GM10248 (cell line): ENCODE data around the gene MGRN1.

Source experiments
- CTCF ChIA-PET: fragments of 300-600 bp; sonication (Branson Sonifier 250); formaldehyde crosslinking; extraction: SDS; loops from one replicate; lab custom pipeline; 2021; ENCODE audit warnings: antibody characterized with exemption; lab: Yijun Ruan, JAX
- POLR2A ChIA-PET: fragments of 350-650 bp; sonication (Branson Sonifier 250); formaldehyde crosslinking; extraction: SDS; loops from one replicate; lab custom pipeline; 2020; ENCODE audit warnings: antibody characterized with exemption; lab: Yijun Ruan, JAX
- DNase-seq: peaks from one replicate; pipeline ENCODE4 v3.0.0; 2012; ENCODE audit errors: extremely low spot score
- TF ChIP-seq, protein P1 (sequence below): IDR thresholded peaks from 2 replicates; pipeline ENCODE4 v1.5.1; 2012; ENCODE audit warnings: mild to moderate bottlenecking, low read depth; ENCODE audit errors: extremely low read depth, missing control alignments, control extremely low read depth

MGRN1 gene

DNA sequence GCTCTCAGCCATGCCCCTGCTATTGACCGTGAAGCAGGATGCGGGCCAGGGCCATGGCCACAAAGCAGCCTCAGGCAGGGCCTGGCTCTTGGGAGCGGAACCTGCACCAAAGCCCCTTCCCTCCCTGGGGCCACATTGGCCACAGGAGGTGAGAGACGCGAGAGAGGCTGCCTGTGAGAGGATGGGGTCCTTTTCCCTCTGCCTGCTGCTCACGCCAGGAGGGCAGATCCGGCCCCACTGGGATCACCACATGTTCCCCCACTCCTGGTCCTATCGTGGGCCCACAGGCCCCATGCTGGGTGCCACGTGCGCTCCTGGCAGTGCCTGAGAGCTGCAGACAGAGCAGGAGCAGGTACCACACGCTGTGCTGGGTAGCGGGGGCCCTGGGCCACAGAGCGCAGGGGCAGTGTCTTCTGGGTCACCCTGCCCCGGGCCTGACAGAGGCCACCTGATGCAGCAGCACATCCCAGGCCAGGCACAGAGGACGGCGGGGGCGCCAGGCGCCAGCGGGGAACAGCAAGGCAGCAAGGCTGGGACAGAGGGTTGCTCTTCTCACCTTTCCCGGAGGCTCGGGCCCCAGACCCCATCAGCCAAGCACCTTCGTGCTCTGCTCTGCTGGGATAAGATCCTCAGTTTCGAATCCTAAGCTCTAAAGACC lies 59.6 kb downstream of the MGRN1 start:
- TF ChIP-seq, protein P1, sequence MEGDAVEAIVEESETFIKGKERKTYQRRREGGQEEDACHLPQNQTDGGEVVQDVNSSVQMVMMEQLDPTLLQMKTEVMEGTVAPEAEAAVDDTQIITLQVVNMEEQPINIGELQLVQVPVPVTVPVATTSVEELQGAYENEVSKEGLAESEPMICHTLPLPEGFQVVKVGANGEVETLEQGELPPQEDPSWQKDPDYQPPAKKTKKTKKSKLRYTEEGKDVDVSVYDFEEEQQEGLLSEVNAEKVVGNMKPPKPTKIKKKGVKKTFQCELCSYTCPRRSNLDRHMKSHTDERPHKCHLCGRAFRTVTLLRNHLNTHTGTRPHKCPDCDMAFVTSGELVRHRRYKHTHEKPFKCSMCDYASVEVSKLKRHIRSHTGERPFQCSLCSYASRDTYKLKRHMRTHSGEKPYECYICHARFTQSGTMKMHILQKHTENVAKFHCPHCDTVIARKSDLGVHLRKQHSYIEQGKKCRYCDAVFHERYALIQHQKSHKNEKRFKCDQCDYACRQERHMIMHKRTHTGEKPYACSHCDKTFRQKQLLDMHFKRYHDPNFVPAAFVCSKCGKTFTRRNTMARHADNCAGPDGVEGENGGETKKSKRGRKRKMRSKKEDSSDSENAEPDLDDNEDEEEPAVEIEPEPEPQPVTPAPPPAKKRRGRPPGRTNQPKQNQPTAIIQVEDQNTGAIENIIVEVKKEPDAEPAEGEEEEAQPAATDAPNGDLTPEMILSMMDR: no peak
- POLR2A ChIA-PET: no interaction called here
- CTCF ChIA-PET: no interaction called here
- no peak for DNase-seq

DNA sequence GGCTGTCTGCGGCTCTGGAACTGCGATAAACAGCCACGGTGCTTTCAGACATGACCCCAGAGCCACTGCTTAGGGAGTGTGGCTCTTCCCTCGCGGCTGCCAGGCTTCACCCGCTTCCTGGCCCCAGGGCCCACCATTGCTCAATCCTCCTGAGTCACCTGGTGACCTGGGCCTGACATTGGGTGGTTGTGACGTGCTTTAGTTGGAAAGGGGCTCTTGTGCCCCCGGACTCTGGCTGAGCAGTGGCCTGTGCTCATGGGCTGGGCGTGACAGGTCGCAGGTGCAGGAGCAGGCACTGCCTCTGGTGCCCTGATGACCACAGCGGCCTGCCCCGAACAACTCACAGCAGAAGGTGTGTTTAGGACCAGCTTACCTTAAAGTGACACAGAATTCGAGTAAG lies 60.1 kb downstream of the MGRN1 start:
- no peak for DNase-seq
- ChIA-PET POLR2A (no interaction called here), CTCF (no interaction called here)
- TF ChIP-seq, protein P1: no peak

DNA sequence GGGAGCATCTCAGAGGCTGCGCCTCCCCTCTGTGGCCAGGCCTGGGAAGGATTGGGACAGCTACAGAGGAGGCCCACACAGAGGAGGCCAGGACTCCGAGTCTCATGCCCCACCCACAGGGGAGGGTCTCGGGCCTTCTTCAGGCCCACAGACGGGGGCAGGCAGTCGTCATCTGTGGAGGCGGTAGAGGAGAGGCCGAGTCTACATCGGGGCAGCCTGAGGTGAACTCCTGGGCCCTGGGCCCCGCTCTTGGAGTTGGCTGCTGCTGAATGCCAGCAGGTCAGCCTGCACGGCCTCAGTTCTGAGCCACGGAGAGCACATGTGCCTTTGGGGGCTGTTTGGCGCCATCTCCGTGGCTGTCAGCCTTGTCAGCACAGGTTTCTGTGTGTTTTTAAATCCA lies 60.7 kb downstream of the MGRN1 start:
- ChIA-PET POLR2A (no interaction called here), CTCF (no interaction called here)
- TF ChIP-seq, protein P1: no peak
- no peak for DNase-seq

DNA sequence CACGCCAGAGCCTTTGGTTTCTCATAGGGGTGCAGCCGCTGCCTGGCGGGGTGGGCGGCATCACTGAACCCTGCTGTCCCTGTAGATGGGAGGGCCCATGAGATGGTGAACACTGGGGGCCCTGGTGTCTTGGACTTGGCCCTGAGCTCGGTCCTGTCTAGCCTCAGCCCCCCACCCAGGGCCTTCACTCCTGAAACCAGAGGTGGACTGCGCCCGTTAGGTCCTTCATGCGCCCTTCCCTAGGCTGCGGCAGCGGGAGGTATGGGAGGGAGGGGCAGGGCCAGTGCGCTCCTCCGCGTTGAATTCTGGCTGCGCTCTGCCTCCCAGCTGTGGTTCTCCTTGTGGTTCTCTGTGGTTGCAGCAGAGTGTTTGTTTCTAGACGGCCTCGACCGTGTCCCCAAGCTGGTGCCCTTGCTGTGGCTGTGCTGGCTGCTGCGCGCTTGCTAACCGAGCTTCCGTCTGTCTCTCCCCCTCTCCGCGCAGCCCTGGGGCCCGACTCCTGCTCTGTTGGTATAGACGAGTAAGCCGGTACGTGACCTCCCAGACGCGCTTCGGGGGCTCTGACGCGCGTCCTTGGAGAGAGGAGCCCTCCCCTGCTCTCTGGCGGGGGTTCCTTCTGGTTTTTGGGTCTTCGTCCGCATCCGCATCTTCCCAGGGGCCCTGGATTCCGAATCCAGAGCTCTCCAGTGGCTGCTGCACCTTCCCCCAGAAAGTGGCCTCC lies 61.3 kb downstream of the MGRN1 start:
- POLR2A ChIA-PET: no interaction called here

DNA sequence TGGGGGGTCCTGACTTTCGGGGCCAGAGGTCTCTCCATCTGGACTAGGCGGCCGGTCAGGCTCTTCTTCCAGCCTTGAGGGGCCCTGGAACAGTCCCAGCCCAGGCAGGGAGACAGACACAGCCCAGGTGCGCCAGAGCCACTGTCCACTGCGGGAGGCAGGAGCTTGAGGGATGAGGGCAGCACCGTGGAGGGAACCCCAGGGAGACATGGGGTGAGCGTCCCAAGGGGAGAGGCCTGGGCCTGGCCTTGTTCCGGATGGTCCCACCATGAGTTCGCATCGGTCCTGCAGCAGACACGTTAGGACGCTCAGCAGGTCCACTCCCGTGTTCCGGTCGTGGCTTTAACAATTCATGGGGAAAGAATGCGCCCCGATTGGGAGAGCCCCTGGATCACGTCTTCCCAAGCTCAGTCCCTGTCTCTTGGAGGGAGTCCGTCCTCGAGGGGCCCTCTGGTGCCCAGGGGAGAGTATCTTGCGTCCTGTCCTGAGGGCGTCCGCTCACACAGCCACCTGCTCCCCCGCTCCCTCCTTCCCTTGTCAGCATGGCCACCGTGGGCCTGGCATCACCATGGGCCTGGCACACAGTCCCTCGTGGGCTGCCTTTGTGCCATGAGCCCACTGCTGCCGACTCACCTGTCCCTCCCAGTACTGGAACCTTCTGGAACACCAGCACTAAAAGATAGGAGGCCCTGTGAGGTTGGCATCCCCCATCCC lies 62.0 kb downstream of the MGRN1 start:
- TF ChIP-seq, protein P1: no peak
- POLR2A ChIA-PET: no interaction called here
- no peak for DNase-seq
- CTCF ChIA-PET: no interaction called here

More for the DNA sequence above, 61.3 kb downstream of the MGRN1 start:
- TF ChIP-seq, protein P1: no peak
- no peak for DNase-seq
- CTCF ChIA-PET: no interaction called here

DNA sequence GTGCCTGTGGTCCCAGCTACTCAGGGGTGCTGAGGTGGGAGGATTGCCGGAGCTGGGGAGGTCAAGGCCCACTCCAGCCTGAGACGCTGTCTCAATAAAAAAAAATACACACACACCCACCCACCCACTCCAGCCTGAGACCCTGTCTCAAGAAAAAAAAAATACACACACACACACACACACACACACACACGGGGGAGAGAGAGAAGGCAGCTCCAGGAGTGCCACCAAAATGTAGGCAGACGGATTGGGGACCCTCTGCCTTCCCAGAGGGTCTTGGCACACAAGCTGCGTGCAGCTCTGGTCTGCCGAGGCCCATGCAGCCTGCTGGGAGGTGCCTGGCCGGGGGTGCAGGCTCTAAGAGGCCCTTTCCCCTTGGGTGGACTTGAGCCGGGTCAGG lies 62.8 kb downstream of the MGRN1 start:
- POLR2A ChIA-PET: interaction anchor here (0.5 kb wide), 1 partner anchor 483 kb away, joined by 3 read pairs; no protein-coding TSS in a partner anchor
- CTCF ChIA-PET: no interaction called here
- TF ChIP-seq, protein P1: no peak

More for the DNA sequence above, 62.8 kb downstream of the MGRN1 start:
- DNase-seq: no peak
